ENCODE data around the gene ABI1. TPM values are rescaled to one million over a fixed set of nuclear protein-coding genes. Genes with fewer than 3 reads are reported as not detected.
A peak's percentile ranks its signal among the peaks of the same experiment; 100 is the strongest.

ABI1 gene

GRCh38 chr10:26698909-26699308, 161.8 kb downstream of the ABI1 start:
- Histone ChIP-seq H3K4me2 (ENCODE audit: low read length) (peak overlapping the region; percentile 97), H3K27me3 (ENCODE audit: control insufficient read depth, insufficient read depth, low read length) (no peaks in the 10 kb centered on the region), H3K9me3 (replicated peaks; ENCODE audit: low read length) (no peaks in the 10 kb centered on the region), H3K4me1 (ENCODE audit: control insufficient read depth, insufficient read depth, low read length) (peaks cover 11% of the 10 kb centered on the region), H3K36me3 (ENCODE audit: insufficient read depth, low read length) (peaks cover 5% of the 10 kb centered on the region), H3K9ac (ENCODE audit: low read depth, low read length) (peak overlapping the region; percentile 88), H3K4me3 (ENCODE audit: low read length) (peak overlapping the region; percentile 90)

- Histone ChIP-seq H3K9me3 (replicated peaks; ENCODE audit: low read length) (no peaks in the 10 kb centered on the region), H3K4me2 (ENCODE audit: low read length) (peak overlapping the region; percentile 97), H3K4me1 (ENCODE audit: control insufficient read depth, insufficient read depth, low read length) (peaks cover 11% of the 10 kb centered on the region), H3K4me3 (ENCODE audit: low read length) (peak overlapping the region; percentile 90), H3K36me3 (ENCODE audit: insufficient read depth, low read length) (peaks cover 5% of the 10 kb centered on the region), H3K9ac (ENCODE audit: low read depth, low read length) (peak overlapping the region; percentile 88), H3K27me3 (ENCODE audit: control insufficient read depth, insufficient read depth, low read length) (no peaks in the 10 kb centered on the region)
These were observed 162.7 kb downstream of the ABI1 start for GRCh38 chr10:26697922-26698608.

- H3K4me2 ChIP-seq (ENCODE audit: low read length): peak within 1 kb of the TSS; percentile 97
- peaks cover 3% of the 10 kb centered on the region for H3K36me3 ChIP-seq (ENCODE audit: insufficient read depth, low read length)
- H3K9ac ChIP-seq (ENCODE audit: low read depth, low read length): peak within 1 kb of the TSS; percentile 88
- peaks cover 2% of the 10 kb centered on the region for H3K27me3 ChIP-seq (ENCODE audit: control insufficient read depth, insufficient read depth, low read length)
- H3K4me1 ChIP-seq (ENCODE audit: control insufficient read depth, insufficient read depth, low read length): peaks cover 11% of the 10 kb centered on the region
- peak within 1 kb of the TSS; percentile 90 for H3K4me3 ChIP-seq (ENCODE audit: low read length)
- H3K9me3 ChIP-seq (replicated peaks; ENCODE audit: low read length): no peaks in the 10 kb centered on the region
These were observed 163.4 kb downstream of the ABI1 start, which contains the start of gene PDSS1 for GRCh38 chr10:26697163-26697921. TSS of gene PDSS1 (plus strand) at chr10:26697701. CDS start at chr10:26697712, 11 bp downstream.

- peak overlapping the region; percentile 90 for H3K4me3 ChIP-seq (ENCODE audit: low read length)
- peaks cover 2% of the 10 kb centered on the region for H3K27me3 ChIP-seq (ENCODE audit: control insufficient read depth, insufficient read depth, low read length)
- peaks cover 11% of the 10 kb centered on the region for H3K4me1 ChIP-seq (ENCODE audit: control insufficient read depth, insufficient read depth, low read length)
- H3K36me3 ChIP-seq (ENCODE audit: insufficient read depth, low read length): peaks cover 3% of the 10 kb centered on the region
- peak overlapping the region; percentile 97 for H3K4me2 ChIP-seq (ENCODE audit: low read length)
- H3K9me3 ChIP-seq (replicated peaks; ENCODE audit: low read length): no peaks in the 10 kb centered on the region
- H3K9ac ChIP-seq (ENCODE audit: low read depth, low read length): peak overlapping the region; percentile 88
These were observed 164.0 kb downstream of the ABI1 start for GRCh38 chr10:26696786-26697162.

Small RNA genes within 50 kb of the gene (small RNA-seq; reads per million reads assigned to genes)
- gene RF00191 (not detected), gene RNU6-946P (not detected)

All from skeletal muscle satellite cell (primary cell).